DMS53 (cell line): ENCODE results near the gene TM7SF2.
"Not testable (repeated sequence)": the region's sequence is repeated elsewhere in the genome, so short reads cannot be mapped to it uniquely, and the experiment has no call there.

Experiments used
- DNase-seq: peaks from one replicate; lab custom pipeline; 2025; lab: John Stamatoyannopoulos, UW

Gene TM7SF2

GRCh38 chr11:65130631-65131416 lies 19.2 kb downstream of the TM7SF2 start:
- DNase-seq: no peak

- DNase-seq: no peak
These were observed 19.7 kb downstream of the TM7SF2 start for GRCh38 chr11:65131417-65131776.

- no peak for DNase-seq
These were observed 20.2 kb downstream of the TM7SF2 start for GRCh38 chr11:65131895-65132237.

- no peak for DNase-seq
These were observed 20.7 kb downstream of the TM7SF2 start for GRCh38 chr11:65132238-65132987.

- DNase-seq: peak; percentile 85
These were observed 21.5 kb downstream of the TM7SF2 start for GRCh38 chr11:65132988-65133700.

- DNase-seq: peak; percentile 52
These were observed 22.1 kb downstream of the TM7SF2 start for GRCh38 chr11:65133724-65134123.

- peak; percentile 96 for DNase-seq
These were observed 22.7 kb downstream of the TM7SF2 start, which contains the start of gene SYVN1 for GRCh38 chr11:65134240-65134951. Gene SYVN1 (minus strand): TSS chr11:65134519. CDS start chr11:65133601, 918 bp downstream.

GRCh38 chr11:65134952-65135632 lies 23.4 kb downstream of the TM7SF2 start:
- DNase-seq: peak; percentile 99

GRCh38 chr11:65135633-65136145 lies 24.0 kb downstream of the TM7SF2 start:
- DNase-seq: peak; percentile 64

- no peak for DNase-seq
These were observed 24.9 kb downstream of the TM7SF2 start for GRCh38 chr11:65136515-65137096.

- DNase-seq: no peak
These were observed 30.3 kb downstream of the TM7SF2 start for GRCh38 chr11:65141896-65142494.

GRCh38 chr11:65147352-65148075 lies 35.8 kb downstream of the TM7SF2 start:
- DNase-seq: no peak

GRCh38 chr11:65148657-65149056 lies 37.0 kb downstream of the TM7SF2 start:
- no peak for DNase-seq

- DNase-seq: not testable (repeated sequence)
These were observed 38.4 kb downstream of the TM7SF2 start for GRCh38 chr11:65150131-65150508.

GRCh38 chr11:65150509-65151299 lies 39.0 kb downstream of the TM7SF2 start:
- peak; percentile 98 for DNase-seq

- DNase-seq: no peak
These were observed 39.7 kb downstream of the TM7SF2 start for GRCh38 chr11:65151331-65151899.

- DNase-seq: no peak
These were observed 40.5 kb downstream of the TM7SF2 start for GRCh38 chr11:65152122-65152521.

- no peak for DNase-seq
These were observed 44.6 kb downstream of the TM7SF2 start for GRCh38 chr11:65156256-65156655.

GRCh38 chr11:65156926-65157325 lies 45.3 kb downstream of the TM7SF2 start:
- DNase-seq: no peak
